ENCODE measurements around the gene TGIF2.
A peak's percentile ranks its signal among the peaks of the same experiment; 100 is the strongest.
"Not testable (repeated sequence)": the region's sequence is repeated elsewhere in the genome, so short reads cannot be mapped to it uniquely, and the experiment has no call there.

Gene TGIF2

DNA sequence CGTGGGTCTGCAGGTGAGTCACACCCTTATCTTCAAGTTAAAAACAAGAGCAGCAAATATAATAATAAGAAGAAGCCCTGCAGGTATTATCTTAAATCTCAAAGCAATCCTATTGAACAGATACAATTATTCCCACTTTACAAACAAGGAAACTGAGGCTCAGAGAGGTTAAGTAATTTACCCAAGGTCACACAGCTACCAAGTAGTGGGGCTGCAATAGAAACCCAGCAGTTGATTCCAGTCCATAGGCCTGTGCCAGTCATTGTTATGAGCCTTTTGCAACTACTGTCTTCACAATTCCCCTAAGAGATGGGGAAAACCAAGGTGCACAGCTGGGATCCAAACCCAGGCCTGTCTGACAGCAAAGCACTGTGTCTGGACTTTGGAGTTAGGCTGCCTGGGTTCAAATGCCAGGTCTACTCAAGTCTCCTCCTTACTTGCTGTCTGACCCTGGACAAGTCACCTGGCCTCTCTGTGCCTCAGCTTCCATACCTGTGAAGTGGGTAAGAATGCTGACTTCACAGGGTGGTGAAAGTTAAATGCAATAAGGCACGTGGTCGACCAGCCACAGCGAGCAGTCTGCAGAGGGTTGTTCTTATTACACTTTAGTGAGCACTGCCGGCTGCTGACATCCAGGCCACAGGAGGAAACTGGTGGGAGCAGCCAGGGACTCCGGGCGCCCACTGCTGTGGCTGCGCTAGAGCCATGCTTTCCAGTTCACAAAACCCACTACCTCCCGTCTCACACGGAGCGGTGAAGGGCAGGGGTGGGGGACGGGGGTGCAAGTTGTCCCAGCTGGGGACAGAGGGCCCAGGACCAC is 26.0 kb upstream of the TGIF2 start:
- DNase-seq (ENCODE audit: low read depth): no peak

DNA sequence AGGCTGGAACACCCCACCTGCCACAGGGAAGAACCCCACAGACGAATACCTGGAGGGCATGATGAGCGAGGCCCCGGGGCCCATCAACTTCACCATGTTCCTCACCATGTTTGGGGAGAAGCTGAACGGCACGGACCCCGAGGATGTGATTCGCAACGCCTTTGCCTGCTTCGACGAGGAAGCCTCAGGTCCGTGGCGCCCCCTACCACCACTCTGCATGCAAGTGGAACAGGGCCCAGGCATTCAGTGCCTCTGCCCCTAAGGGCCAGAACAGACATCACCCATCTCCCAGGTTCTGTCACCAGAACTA is 25.4 kb upstream of the TGIF2 start:
- DNase-seq (ENCODE audit: low read depth): no peak

DNA sequence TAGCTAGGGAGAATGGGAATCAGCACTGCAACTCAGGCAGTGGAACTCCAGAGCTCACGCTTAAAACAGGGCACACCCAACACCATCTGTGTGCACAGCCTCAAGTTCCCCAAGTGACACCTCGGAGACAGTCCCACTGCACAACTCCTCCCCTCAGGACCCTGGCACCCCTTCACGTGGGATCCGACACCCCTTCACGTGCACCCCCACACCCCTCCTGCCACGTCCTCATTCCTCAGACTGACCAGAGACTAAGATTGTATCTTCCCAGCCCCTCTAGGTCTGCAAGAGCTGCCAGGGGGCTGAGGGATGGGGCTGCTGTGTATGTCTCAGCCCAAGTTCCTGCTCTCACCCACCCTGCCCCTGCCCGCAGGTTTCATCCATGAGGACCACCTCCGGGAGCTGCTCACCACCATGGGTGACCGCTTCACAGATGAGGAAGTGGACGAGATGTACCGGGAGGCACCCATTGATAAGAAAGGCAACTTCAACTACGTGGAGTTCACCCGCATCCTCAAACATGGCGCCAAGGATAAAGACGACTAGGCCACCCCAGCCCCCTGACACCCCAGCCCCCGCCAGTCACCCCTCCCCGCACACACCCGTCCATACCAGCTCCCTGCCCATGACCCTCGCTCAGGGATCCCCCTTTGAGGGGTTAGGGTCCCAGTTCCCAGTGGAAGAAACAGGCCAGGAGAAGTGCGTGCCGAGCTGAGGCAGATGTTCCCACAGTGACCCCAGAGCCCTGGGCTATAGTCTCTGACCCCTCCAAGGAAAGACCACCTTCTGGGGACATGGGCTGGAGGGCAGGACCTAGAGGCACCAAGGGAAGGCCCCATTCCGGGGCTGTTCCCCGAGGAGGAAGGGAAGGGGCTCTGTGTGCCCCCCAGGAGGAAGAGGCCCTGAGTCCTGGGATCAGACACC is 24.4 kb upstream of the TGIF2 start:
- DNase-seq (ENCODE audit: low read depth): no peak

GRCh38 chr20:36549628-36549941 is 23.8 kb upstream of the TGIF2 start:
- no peak for DNase-seq (ENCODE audit: low read depth)

DNA sequence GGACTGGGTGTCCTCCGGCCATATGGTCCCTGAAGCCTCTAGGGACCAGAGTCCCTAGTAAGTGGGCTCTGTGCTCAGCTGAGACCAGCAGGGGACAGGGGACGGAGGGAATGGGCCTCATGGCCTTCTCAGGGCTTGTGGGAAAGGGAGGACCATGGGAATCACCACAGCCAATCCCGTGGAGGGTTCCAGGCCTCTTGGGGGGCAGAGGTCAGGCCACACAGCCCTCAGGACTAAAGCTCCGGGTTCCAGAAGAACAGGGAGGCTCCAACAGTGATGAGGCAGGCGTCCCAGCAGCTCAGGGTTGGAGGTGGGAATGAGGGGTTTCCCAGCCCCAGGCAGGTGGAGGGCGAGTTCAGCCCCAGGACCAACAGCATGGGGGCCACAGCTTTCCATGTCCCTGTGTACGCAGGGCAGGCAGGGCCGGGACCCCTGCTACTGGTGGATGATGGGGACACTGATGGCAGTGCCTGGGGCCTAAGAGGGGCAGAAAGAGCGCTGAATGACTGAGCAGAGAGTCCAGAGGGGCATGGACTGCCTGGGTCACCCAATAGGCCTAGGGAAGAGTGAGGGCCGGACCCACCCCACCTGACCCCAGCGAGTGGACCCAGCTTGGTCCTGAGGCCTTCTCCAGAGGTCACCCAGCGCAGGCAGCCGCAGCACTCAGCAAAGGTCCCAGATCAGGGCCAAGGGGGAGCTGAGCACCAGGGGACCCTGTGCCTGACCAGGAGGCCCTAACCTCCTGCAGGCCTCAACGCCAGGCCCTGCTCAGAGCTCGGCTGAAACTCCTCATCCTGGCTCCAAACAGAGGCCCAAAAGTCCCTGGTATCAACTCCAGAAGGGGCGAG is 23.2 kb upstream of the TGIF2 start:
- DNase-seq (ENCODE audit: low read depth): no peak

DNA sequence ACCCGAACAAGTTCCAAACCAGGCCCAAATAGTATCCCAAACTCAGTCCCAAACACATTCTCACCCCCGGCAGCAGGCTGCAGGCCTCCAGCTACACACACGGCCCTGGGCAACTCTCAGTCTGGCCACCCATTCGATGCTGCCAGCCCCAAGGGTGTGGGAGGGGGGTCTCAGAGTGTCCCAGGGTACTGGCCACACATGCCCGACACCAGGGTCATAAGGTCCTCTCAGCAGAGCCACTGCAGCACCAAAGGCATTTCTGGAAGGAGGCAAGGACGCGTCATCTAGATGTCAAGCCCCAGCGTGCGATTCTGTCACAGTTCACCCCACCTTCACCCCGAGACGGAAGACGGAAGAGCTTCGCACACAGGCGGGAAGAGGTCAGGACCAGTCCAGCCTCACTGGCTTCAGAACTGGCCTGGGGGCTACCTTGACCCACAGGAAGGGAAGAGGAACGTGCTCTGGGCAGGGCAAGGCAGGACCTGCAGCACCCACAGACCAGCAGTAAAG is 22.6 kb upstream of the TGIF2 start:
- DNase-seq (ENCODE audit: low read depth): no peak

- DNase-seq (ENCODE audit: low read depth): no peak
Measured at GRCh38 chr20:36555248-36555647, 18.1 kb upstream of the TGIF2 start.

GRCh38 chr20:36562724-36563123 is 10.7 kb upstream of the TGIF2 start:
- no peak for DNase-seq (ENCODE audit: low read depth)

DNA sequence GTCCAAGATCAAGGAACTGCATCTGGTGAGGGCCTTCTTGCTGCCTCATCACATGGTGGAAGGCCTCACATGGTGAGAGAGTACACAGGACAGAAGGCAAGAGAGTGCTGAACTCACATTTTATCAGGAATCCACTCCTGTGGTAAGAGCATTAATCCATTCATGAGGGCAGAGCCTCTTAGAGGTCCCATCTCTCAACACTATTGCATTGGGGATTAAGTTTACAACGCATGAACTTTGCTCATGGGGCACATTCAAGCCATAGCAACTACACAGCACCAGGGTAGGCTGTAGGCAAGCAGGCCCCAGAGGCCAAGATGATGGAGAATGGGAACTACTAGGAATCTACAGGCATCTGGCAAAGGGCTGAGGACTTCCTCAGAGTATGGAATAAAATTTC is 10.0 kb upstream of the TGIF2 start:
- no peak for DNase-seq (ENCODE audit: low read depth)

- not testable (repeated sequence) for DNase-seq (ENCODE audit: low read depth)
Measured at GRCh38 chr20:36564078-36564725, 9.2 kb upstream of the TGIF2 start.

DNA sequence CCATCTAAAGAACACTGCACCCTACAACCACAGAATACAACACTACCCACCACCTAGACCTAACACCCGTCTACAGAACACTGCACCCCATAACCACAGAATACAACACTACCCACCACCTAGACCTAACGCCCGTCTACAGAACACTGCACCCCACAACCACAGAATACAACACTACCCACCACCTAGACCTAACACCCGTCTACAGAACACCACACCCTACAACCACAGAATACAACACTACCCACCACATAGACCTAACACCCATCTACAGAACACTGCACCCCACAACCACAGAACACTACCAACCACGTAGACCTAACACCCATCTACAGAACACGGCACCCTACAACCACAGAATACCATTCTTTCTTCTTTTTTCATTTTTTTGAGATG is 8.7 kb upstream of the TGIF2 start:
- not testable (repeated sequence) for DNase-seq (ENCODE audit: low read depth)

DNA sequence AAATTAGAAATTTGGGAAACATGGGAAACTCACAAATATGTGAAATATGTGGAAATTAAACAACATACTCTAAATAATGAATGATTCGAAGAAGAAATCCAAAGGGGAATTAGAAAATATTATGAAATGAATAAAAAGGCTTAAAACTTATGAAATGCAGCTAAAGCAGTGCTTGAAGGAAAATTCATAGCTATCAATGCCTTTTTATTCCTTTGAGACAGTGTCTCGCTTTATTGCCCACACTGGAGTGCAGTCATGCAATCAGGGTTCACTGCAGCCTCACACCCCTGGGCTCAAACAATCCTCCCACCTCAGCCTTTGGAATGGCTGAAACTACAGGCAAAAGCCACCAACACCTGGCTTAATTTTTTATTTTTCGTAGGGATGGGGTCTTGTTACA is 7.9 kb upstream of the TGIF2 start:
- DNase-seq (ENCODE audit: low read depth): no peak

- DNase-seq (ENCODE audit: low read depth): no peak
Measured at GRCh38 chr20:36569847-36570429, 3.5 kb upstream of the TGIF2 start.

DNA sequence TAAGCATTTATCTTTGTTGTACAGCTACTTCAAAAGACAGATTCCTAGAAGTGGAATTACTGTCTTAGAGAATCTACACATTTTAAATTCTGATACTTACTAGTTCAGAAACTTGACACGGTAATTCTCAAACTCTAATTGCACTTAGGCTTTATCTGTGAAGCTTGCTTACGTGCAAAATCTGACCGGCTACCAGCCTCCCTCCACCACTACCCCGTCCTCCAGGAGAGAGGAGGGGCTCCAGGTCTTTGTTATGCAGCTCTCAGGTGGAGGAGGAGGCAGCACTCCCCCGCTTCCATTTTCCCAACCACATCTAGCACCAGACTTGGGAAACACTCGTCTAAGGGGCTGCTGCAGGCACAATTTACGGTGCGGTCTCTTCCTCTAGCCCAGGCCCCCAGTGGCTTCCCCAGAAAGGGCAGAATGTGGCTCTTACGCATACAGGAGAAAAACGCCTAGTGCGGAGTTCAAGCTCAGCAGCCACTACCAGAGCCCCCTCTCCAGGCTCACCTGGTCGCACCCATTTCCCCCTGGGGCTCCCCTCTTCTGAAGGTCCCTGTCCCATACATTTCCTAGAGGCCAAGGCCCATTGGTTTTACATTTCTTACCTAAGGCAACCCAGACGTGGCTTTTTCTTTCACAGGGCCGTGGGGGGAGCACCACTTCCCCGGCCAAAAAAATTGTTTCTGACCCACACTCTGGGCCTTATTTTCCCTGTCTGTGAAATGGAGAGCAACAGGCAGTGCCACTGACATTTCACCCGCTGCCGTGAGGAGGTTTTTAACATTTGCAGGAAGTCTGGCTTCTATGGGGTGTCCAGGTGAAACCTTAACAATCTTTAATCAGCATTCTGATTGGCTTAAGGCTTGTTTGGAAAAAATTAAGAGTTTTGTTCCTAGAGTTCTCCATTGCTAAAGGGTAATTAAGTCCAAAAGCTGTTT is 1.6 kb upstream of the TGIF2 start:
- no peak for DNase-seq (ENCODE audit: low read depth)

DNA sequence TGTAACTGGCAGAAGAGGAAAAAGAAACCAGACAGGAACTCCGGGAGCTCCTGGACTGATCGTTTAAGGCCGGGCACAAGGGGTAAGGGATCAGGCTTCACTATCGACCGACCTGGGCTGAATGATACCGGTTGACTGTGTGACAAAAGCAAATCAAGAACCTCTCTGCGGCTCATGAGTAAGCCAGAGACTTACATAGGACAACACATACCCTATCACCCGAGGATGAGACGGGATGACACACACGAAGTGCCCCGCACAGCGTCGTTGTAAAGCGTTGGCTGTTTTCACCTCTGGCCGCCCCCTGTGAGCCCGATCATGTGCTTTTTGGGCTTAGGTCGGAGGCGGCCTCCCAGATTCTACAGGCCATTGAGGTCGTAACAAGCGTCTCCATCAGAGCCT is 695 bp upstream of the TGIF2 start:
- DNase-seq (ENCODE audit: low read depth): peak; percentile 68

- DNase-seq (ENCODE audit: low read depth): no peak
Measured at GRCh38 chr20:36573798-36574365, 485 bp downstream of the TGIF2 start.

- DNase-seq (ENCODE audit: low read depth): peak; percentile 42
Measured at GRCh38 chr20:36574366-36575135, 1.2 kb downstream of the TGIF2 start.

- no peak for DNase-seq (ENCODE audit: low read depth)
Measured at GRCh38 chr20:36576081-36576445, 2.7 kb downstream of the TGIF2 start.

GRCh38 chr20:36578356-36579041 is 5.1 kb downstream of the TGIF2 start:
- no peak for DNase-seq (ENCODE audit: low read depth)

Measured in activated T-cell treated with anti-CD3 and anti-CD28 coated beads for 48 hours (primary cell).